Stimulated activated CD8-positive, alpha-beta memory T cell treated with anti-CD3 and anti-CD28 coated beads, Interleukin-2, amount 100 ng/mL, for 48 hours (primary cell): ENCODE results near the gene FNIP1.
"Not testable (repeated sequence)": the region's sequence is repeated elsewhere in the genome, so short reads cannot be mapped to it uniquely, and the experiment has no call there.

ENCODE experiments used
- DNase-seq, 2 donors: peaks; one replicate each; pipeline ENCODE4 v3.0.0-alpha.2; 2020; ENCODE audit warnings: low read depth in 2 of 2

Gene FNIP1

GRCh38 chr5:131786900-131787692, 9.7 kb downstream of the FNIP1 start:
- DNase-seq = no peak

- no peak for DNase-seq
Observed at GRCh38 chr5:131786036-131786435, 10.8 kb downstream of the FNIP1 start.

DNA sequence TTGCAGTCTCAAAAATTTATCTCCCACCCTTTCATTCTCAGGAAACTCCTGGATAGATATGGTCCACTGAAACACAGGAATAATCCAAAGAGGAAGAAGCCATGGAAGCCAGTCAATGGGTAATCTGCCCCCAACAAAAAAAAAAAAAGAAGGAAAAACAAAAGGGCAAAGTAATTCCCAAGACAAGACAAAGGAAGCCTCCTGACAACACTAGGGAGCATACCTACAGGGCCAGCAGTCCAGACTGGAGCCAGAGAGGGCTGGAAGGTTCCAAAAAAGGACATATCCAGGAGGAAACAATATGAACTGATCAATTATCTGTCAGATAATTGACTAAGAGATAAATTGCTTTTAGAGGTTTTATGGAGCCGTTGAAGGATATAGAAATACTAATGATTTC, 12.9 kb downstream of the FNIP1 start:
- no peak for DNase-seq

DNA sequence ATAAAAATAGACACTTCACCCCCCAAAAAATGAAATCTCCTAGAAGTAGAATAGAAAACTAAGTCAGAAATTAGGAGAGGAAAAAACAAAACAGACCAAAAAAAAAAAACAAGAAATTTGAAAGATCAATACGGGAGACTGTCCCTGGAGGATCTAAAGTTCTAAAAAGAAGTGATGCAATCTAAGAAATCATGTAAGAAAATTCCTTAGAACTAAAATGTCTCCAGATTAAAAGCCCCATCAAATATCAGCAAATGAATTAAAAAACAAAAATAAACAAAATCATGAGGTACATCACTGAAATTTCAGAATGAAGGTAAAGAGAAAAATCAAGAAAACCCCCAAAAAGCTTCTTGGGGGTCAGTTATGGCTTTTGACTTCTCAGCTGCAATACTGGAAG, 13.5 kb downstream of the FNIP1 start:
- no peak for DNase-seq

DNA sequence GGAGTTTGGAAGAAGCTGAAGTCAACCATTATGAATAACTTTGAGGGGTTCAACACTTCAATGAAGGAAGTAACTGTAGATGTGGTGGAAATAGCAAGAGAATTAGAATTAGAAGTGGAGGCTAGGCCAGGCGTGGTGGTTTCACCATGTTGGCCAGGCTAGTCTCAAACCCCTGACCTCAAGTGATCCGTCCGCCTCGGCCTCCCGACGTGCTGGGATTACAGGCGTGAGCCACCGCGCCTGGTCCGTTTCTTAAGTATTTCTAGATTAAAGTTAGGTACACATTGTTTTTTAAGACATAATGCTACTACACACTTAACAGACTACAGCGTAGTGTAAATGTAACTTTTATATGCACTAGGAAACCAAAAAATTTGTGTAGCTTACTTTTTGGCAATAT, 14.1 kb downstream of the FNIP1 start:
- no peak for DNase-seq

- not testable (repeated sequence) for DNase-seq
Observed at GRCh38 chr5:131778141-131778540, 18.7 kb downstream of the FNIP1 start.

DNA sequence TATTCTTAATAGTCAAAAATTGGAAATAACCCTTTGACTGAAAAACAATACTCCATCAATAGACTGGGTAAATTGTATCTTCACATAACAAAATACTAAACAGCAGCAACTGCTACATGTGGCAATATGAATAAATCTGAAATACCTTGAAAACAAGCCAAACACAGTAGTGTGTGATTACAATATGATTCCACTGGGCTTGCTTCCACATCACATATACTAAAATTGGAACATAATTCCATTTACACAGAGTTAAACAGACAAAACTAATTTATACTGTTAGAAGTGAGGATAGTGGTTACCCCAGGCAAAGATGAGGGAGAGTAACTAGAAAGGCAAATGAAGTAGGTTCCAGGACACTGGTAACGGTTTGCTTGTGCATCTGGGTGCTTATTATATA, 20.4 kb downstream of the FNIP1 start:
- DNase-seq = no peak

DNA sequence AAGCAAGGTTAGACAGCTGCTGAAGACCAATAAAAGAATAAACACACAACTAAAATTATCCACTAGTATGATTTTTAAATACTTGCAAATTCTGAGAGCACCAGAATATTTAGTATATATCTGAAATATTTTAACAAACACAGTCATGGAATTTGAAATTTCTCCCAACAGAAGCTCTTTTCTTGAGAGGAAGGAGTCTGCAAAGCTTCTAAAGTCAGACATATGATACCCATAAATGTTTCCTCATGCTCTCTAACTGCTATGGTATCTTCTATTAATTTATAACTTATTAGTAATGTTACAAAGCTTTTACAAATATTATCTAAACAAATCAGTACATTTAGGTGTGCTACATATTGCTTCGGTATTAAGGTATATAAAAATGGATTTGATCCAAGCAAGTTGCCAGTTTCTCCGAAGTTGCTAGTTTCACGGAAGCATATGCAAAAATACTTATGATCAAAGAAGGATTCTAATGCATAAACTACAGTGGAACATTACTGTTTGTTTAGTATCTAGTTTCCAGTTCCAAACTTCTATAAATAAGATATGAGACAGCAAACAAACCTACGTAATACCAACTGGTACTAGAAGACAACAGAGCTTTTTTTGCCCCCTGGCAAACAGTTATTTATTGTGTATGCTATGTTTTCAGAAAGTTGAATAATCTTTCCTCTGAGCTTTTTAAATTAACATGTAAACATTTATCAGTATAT, 22.0 kb downstream of the FNIP1 start:
- DNase-seq = no peak

GRCh38 chr5:131773805-131774204, 23.0 kb downstream of the FNIP1 start:
- DNase-seq = no peak

GRCh38 chr5:131771692-131772091, 25.1 kb downstream of the FNIP1 start:
- DNase-seq = no peak

- no peak for DNase-seq
Observed at GRCh38 chr5:131769961-131770360, 26.9 kb downstream of the FNIP1 start.

DNA sequence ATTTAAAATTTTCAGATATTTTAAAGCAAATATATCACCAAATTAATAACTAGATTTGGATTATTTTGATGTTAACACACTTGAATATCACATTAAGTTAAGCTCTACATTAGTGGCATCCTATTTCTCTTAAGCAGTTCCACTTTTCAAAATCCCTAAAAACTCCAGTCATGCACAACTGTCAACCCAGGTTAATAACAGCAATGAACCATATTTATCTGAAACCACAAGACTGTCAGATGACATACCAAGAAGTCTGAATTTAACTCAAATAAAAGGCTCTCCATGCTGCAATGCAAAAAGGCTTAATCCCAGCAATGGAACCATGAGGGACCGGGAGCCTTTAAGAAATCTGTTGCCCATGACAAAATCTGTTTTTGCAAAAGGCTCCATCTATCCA, 27.5 kb downstream of the FNIP1 start:
- DNase-seq = no peak

DNA sequence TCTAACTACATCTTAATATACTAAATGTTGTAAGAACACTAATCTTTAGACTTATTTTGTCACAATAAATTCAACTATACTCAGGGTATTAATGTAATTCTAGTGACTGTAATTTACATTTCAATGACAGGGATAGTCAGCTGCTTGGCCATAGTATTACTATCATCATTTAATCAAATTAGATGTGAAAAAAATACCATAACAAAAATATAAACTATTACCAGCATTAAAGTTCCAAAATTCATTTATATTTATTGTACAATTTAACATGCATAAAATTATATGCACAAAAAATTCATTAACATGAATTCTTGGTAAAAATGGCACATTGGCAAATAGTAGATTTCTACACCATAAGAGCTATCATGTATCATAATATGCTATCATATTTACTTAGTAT, 28.9 kb downstream of the FNIP1 start:
- no peak for DNase-seq

DNA sequence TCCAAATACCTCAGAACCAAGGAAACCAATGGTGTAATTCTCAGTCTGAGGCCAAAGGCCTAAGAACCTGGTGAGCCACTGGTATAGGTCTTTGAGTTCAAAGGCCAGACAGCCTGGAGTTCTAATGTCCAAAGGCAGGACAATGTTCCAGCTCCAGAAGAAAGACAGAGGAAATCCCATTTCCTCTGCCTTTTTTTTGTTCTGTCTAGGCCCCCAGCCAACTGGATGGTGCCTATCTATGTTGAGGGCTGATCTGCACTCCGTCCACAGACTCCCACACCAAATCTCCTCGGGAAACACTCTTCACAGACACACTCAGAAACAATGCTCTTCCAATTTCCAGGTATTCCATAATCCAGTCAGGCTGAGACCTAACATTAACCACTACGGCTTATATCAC, 30.1 kb downstream of the FNIP1 start:
- DNase-seq = no peak

DNA sequence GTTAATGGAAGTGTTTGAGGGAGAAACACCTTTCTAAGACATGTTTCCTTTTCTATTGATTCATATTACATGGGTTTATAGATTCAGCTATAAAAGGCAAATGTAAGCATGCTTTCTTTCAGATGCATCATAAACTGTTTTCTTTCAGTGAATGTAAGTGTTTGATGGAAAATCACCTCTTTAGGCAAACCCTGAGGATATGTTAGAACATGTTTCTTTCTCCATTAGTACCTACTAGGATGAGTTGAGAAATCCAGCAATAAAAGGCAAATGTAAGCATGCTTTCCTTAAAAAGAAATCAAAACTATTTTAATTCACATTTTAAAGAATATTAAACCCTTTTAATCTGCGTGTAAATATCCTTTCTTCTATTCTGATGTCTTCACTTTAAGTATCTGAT, 31.6 kb downstream of the FNIP1 start:
- no peak for DNase-seq

- no peak for DNase-seq
Observed at GRCh38 chr5:131763968-131764367, 32.8 kb downstream of the FNIP1 start.

- DNase-seq = no peak
Observed at GRCh38 chr5:131760793-131761192, 36.0 kb downstream of the FNIP1 start.

- no peak for DNase-seq
Observed at GRCh38 chr5:131759704-131760103, 37.1 kb downstream of the FNIP1 start.

DNA sequence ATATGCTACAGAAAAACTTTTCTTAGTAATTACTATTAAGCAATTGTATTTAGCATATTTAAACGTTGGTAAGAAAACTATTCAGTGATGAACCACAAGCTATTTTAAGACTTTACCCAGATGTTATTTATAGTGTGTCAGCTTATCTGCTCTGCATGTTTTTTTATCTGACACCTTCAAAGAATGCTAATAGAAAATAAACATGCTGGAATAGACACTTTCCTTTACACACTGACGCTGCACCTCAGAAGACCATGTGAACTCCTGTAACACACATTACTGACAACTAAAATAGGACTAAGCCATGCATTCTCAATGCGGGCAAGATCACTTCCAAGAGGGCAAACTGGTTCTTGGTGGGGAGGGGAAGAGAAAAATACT, 38.3 kb downstream of the FNIP1 start:
- DNase-seq = no peak

GRCh38 chr5:131757830-131758519, 38.8 kb downstream of the FNIP1 start:
- no peak for DNase-seq

DNA sequence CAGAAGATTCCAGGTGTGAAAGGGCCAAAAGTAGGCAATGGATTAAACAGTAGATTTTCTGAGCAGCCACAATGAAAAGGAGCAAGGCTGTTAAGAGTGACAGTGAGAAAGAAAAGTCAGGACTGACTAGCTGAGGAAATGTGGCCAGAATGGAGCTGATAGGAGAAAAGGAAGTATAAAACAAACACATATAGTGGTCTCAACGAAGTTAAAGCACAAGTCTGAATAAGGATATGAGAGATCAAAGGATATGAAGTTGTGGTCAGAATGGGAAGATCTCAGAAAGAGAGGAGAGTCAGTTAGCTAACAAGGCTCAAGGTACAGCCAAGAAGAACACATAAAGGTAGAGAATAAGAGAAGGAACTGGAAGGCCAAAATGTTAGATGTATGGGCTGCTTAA, 39.9 kb downstream of the FNIP1 start:
- no peak for DNase-seq

- no peak for DNase-seq
Observed at GRCh38 chr5:131754363-131754762, 42.5 kb downstream of the FNIP1 start.

GRCh38 chr5:131751506-131751905, 45.3 kb downstream of the FNIP1 start:
- DNase-seq = no peak
